Endothelial cell of umbilical vein (primary cell): ENCODE data around the gene CELA2B.

Experiments
- EZH2 ChIP-seq: IDR thresholded peaks from 2 replicates; pipeline ENCODE4 v1.6.1; 2012; ENCODE audit warnings: borderline replicate concordance, low read depth, mild to moderate bottlenecking, moderate library complexity, low read length, inconsistent platforms; ENCODE audit not compliant: severe bottlenecking
- FOS ChIP-seq: IDR thresholded peaks from 2 replicates; pipeline ENCODE4 v1.6.1; 2011; ENCODE audit warnings: mild to moderate bottlenecking, low read length, moderate library complexity, borderline replicate concordance; ENCODE audit not compliant: insufficient read depth
- GATA2 ChIP-seq: IDR thresholded peaks from 2 replicates; pipeline ENCODE4 v1.7.0; 2011; ENCODE audit warnings: low read depth, mild to moderate bottlenecking, moderate library complexity, mixed read lengths, low read length; ENCODE audit not compliant: insufficient read length, insufficient read depth
- JUN ChIP-seq: IDR thresholded peaks from 2 replicates; pipeline ENCODE4 v1.6.1; 2011; ENCODE audit warnings: borderline replicate concordance, low read depth; ENCODE audit not compliant: insufficient read length, insufficient read depth
- MYC ChIP-seq: IDR thresholded peaks from one replicate; pipeline ENCODE4 v1.6.1; 2011; ENCODE audit warnings: mild to moderate bottlenecking, low read depth, low read length
- POLR2A ChIP-seq: IDR thresholded peaks from 2 replicates; pipeline ENCODE4 v1.6.1; 2012; ENCODE audit warnings: low read depth, mild to moderate bottlenecking, control low read depth, low read length
- POLR2AphosphoS5 ChIP-seq: IDR thresholded peaks from 2 replicates; pipeline ENCODE4 v1.6.1; 2012; ENCODE audit warnings: low read depth, mild to moderate bottlenecking, control low read depth, low read length, moderate library complexity; ENCODE audit not compliant: insufficient read depth
- TF ChIP-seq, protein P1 (sequence below), 2 donors: IDR thresholded peaks; 1 replicate in 1 of 2; 2 replicates in 1 of 2; pipeline ENCODE4 v1.5.1; 2011; ENCODE audit warnings: low read length in 2 of 2, mild to moderate bottlenecking in 2 of 2, moderate library complexity in 2 of 2, control low read depth in 1 of 2, inconsistent platforms in 1 of 2, low read depth in 1 of 2; ENCODE audit not compliant: insufficient read depth in 1 of 2; ENCODE audit errors: extremely low read depth in 1 of 2
- TF ChIP-seq, protein P2 (sequence below): IDR thresholded peaks from 2 replicates; pipeline ENCODE4 v1.6.1; 2011; ENCODE audit not compliant: insufficient read depth, insufficient read length

- TF ChIP-seq, protein P1, sequence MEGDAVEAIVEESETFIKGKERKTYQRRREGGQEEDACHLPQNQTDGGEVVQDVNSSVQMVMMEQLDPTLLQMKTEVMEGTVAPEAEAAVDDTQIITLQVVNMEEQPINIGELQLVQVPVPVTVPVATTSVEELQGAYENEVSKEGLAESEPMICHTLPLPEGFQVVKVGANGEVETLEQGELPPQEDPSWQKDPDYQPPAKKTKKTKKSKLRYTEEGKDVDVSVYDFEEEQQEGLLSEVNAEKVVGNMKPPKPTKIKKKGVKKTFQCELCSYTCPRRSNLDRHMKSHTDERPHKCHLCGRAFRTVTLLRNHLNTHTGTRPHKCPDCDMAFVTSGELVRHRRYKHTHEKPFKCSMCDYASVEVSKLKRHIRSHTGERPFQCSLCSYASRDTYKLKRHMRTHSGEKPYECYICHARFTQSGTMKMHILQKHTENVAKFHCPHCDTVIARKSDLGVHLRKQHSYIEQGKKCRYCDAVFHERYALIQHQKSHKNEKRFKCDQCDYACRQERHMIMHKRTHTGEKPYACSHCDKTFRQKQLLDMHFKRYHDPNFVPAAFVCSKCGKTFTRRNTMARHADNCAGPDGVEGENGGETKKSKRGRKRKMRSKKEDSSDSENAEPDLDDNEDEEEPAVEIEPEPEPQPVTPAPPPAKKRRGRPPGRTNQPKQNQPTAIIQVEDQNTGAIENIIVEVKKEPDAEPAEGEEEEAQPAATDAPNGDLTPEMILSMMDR (IDR thresholded peaks at IDR 0.05; ENCODE audit: extremely low read depth in 1 of 2, insufficient read depth in 1 of 2, low read depth in 1 of 2, low read length in 2 of 2): no peak
- TF ChIP-seq POLR2A (no peak), POLR2AphosphoS5 (no peak), FOS (no peak), EZH2 (no peak), GATA2 (no peak), MYC (no peak), JUN (no peak)
- TF ChIP-seq, protein P2, sequence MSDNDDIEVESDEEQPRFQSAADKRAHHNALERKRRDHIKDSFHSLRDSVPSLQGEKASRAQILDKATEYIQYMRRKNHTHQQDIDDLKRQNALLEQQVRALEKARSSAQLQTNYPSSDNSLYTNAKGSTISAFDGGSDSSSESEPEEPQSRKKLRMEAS: no peak
These were observed 21.6 kb upstream of the CELA2B start for GRCh38 chr1:15454256-15454655.
